Erythroblast (primary cell): ENCODE data around the gene IZUMO4.

ENCODE experiments used
- GATA1 ChIP-seq: IDR thresholded peaks from 2 replicates; pipeline ENCODE4 v1.6.1; 2011; ENCODE audit warnings: low read depth, mild to moderate bottlenecking, control low read depth, low read length, moderate library complexity
- POLR2A ChIP-seq: IDR thresholded peaks from 2 replicates; pipeline ENCODE4 v1.6.1; 2011; ENCODE audit warnings: mild to moderate bottlenecking, low read length

GRCh38 chr19:2054763-2055162, 42.0 kb upstream of the IZUMO4 start:
- TF ChIP-seq POLR2A (no peak), GATA1 (no peak)
